GM21717 (cell line): Measurements from ENCODE around the gene HRAS.
"Not testable (repeated sequence)": the region's sequence is repeated elsewhere in the genome, so short reads cannot be mapped to it uniquely, and the experiment has no call there.

Source experiments
- ATAC-seq: cut with Tn5 transposase; IDR thresholded peaks from one replicate; pipeline ENCODE4 v1.9.1; 2021; ENCODE audit warnings: mild to moderate bottlenecking, moderate library complexity; ENCODE audit not compliant: unreplicated experiment

The HRAS gene

DNA sequence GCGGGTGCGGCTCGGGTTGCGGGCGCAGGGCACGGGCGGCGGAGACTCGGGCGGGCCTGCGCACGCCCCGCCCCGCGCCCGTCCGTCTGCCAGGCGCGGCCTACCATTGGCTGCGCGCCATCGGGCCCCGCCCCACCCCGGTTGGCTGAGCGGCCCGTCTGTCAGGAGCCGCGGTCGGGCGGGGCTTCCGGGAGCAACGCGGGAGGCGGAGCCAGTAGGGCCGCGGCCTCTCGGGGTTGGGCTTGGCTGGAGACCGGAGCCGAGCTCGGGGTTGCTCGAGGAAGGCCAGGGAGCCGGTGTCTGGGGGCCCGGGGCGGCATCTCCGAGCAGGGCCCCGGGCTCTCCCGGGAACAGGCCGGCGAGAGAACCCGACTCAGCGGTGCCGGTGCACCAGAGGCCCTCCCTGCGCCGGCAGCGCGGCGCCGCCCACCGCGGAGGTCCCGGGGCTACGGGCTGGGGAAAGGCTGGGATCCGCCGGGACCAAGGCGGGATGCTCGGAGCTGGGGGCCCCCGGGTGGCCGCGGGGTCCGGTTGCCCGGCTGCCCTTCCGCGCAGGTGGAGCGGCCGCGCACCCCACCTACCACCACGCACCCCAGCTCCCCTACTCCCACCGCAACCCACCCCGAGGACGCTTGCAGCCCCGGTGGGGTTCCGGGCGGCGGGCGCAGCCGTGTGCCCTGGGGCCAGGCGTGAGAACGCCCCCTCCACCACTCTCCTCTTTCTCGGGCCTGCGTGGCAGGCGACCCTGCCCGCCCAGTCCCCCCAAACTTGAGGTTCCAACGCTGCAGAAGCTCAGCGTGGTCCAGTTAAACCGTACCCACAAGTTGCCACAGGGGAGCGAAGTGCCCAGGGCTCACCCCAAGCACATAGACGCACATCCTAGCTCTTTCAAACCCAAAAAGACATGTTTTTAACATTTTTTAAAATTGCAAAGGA, at the start of gene HRAS:
Gene HRAS (minus strand): TSS at position 58 of the 936 bp plus-strand sequence.
- ATAC-seq, result peak; percentile 61

DNA sequence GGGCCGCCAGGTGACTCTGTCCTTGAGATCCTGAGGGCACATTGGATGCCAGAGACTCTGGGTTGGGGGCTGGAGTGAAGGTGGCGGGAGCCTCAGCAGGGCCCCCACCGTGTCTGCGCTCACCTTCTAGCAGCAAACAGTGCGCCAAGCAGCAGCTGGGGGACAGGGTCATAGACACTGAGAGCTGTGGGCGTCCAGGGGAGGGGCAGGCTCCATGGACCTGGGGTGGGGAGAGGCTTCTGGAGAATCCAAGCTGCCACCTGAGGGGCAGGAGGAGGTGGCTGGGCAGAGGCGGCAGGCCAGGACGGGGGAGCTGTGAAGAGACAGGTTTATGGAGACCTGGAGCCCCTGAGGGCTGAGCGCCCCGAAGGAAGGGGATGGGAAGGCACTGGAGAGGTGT, 48.9 kb upstream of the HRAS start:
- ATAC-seq, result no peak

DNA sequence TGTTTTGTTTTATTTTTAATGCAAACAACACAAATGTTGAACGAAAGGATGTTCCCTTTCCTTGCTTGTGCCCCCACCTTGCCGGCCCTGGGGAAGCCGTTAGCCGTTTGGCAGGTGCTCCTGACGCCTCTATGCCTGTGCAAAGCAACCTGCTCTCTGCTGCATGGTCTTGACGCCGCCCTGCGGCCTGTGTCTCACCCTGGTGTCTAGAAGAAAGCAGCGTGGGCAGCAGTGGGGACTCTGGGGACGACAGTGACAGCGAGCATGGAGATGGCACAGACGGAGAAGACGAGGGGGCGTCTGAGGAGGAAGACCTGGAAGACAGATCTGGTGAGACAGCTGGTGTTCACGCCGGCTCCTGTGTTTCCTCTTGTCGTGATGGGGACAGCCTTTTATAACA, 46.4 kb upstream of the HRAS start:
- no peak for ATAC-seq

DNA sequence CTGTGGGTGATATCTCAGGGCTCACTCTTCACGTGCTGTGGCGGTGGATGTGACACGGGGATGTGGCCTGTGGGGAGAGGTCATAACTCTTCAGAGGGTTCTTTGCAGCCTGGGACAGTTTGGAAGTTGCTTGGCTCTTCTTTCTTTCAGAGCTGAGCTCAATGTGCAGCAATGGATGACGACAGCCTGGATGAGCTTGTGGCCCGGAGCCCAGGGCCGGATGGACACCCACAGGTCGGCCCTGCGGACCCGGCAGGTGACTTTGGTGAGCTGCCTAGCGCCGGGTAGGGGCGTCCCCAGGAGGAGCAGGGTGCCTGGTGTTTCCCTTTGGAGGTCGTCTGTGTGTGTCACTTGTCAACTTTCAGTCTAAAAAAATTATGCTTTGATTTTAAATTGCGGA, 46.0 kb upstream of the HRAS start:
- no peak for ATAC-seq

DNA sequence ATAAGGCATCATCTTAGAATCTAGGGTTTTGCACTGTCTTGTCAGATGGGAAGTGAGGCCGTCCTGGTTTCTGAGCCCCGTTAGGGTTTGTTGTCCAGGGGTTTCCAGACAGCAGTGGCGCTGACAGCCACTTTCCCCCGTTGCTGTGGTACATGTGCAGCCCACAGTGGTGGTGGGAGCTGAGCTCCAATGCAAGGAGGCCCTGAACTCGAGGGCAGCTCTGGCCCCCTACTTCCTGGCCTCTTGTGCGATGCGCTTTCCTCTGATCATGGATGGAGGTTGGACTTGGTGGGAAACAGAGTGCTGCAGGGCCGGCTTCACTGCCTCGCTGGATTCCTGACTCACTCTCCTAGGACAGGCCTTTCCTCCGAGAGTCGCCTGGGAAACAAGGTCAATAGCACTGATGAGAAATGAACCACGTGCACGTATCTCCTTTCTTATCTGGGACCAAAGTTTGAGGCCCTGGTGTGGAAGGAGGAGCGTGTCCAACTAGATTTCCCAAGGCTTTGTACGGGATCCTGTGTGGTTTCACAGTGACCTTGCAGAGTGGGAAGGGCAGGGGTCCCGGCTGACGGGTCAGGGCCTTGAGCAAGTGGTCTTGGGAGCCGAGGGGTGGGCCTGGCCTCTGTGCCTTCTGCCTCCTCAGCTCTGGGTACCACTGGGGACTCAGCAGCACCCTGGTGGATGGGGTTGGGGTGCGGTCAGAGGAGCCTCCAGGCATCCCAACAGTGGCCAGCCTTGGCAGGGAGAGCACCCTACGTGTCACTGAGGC, 44.6 kb upstream of the HRAS start:
- no peak for ATAC-seq

DNA sequence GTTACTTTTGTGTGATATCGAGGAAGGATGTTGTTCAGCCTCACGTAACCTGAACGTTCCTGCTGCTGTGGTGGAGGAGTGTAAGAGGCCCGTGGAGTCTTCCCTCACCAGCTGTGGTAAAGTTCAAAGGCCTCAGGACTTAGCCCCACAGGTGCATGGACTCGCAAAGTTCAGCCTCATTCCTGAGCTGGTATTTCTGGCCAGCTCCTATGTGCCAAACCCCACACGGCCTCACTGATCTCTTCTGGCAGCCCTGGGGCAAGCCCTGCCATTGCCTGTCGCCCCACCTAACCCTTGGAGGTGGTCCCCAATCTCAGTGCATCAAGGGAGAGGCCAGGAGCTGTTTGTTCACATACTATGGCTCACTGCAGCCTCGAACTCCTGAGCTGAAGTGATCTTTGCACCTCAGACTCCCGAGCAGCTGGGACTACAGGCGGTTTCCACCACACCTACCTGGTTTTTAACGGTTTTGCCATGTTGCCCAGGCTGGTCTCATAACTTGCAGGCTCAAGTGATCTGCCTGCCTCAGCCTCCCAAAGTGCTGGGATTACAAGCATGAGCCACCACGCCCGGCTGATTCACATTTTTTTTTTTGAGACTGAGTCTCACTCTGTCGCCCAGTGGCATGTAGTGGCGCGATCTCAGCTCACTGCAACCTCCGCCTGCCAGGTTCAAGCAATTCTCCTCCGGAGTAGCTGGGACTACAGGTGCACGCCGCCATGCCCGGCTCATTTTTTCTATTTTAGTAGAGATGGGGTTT, 43.1 kb upstream of the HRAS start:
- no peak for ATAC-seq

DNA sequence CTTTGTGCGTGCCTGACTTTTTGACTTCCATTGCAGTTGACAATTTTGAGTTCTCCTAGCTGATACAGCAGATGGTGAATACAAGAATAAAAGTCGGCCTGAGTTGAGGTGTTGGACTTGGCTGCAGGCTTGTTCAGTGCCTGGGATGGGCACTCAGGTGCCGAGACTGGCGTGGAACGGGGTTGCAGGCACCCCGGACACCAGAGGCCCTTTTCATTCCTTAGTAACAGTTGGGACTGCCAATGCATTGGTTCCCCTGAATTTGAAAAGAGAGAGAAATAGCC, 42.2 kb upstream of the HRAS start:
- no peak for ATAC-seq

DNA sequence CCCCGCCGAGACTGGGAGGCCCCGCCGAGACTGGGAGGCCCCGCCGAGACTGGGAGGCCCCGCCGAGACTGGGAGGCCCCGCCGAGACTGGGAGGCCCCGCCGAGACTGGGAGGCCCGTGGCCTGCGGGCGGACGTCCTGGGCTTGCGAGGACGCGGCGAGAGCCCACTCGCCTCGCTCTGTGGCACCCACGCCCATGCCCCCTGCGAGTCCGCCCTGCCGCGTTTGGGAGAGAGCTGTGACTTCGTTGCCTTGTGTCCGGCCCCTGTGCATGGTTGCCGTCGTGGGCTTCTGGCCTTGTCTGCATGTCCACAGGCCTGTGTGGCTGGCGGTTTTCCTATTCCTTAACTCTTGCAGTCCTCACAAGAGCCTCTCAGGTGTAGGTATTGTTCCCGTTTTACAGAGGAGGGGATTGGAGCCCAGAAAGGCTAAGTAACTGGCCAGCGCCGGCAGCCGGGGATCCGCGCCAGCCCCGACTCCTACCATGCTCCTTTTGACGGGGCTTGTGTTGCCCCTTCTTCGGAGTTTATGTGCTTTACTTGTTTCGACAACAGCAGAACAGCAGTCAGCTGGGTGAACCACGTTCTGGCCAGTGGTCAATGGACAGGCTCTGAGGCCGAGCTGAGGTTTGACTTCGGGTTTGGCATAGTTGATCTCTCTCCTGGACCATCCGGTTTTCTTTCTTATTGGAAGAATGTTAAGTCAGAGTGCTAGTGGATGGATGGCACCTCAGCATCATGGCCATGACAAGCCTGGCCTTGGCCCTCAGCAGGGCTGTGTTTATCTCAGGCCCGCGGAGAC, 41.6 kb upstream of the HRAS start:
- ATAC-seq, result no peak

DNA sequence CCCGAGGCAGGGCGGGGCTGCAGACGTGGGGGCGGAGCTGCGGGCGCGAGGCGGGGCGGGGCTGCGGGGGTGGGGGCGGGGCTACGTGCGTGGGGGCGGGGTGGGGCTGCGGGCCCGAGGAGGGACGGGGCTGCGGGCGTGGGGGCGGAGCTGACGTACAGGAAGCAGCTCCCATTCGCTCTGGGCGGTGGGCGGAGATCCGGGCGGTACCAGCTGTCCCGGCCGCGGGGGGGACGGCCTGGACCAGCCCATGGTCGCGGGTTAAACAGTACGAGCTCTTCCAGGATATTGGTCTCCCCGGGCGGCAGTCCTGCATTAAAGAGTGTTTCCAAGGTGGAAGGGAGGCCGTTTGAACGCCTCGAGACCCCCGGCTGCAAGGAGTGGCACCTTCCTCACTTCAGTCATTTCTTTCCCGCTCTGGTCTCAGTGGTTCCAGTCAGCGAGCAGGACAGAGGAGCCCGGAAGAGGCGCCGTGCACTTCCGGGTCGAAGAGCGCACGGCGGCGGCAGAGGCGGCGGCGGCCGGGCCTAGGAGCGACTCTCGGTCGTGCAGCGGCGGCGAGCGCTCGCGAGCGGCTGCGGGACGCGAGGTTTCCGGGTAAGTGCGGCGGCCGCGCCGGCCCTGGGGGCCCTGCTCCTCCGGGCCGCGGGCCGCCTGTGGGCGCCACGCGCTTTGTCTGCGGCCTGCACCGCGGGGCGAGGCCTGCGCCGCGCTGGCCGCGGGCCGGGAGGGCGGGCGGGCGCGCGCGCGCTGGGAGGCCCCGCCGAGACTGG, 40.8 kb upstream of the HRAS start, which contains the start of gene PHRF1:
Gene PHRF1 (plus strand): TSS at position 475 of the 773 bp plus-strand sequence. CDS start 5,043 bp downstream, outside the sequence.
- ATAC-seq, result peak; percentile 68

DNA sequence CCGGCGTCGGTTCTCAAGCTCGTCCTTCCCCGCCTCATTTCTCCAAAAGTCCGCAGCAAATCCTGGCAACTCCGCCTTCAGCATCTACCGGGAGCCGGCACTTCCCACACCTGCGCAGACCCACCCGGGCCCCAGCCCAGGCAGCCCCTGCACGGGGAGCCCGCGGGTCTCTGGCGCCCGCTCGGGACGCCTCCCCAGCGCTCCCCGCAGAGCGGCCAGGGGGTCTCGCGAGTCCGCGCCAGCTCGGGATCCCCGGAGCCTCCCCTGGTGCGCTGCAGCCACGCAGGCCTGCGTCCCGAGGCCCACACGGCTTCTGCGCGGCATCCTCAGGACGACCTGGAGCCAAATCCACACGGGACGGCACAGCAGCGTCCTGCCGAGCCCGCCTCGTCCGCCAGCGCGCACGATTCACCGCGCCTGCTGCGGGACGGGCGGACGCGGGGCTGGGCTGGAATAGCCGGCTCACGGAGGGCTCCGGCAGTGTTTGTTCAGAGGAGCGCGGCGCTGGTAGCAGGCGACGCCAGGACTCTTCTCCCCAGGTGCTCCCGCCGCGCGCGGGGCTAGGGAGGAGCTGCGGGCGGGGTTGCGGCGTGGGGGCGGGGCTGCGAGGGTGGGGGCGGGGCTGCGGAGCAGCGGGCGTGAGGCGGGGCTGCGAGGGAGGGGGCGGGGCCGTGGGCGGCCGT, 40.1 kb upstream of the HRAS start:
- peak; percentile 28 for ATAC-seq

DNA sequence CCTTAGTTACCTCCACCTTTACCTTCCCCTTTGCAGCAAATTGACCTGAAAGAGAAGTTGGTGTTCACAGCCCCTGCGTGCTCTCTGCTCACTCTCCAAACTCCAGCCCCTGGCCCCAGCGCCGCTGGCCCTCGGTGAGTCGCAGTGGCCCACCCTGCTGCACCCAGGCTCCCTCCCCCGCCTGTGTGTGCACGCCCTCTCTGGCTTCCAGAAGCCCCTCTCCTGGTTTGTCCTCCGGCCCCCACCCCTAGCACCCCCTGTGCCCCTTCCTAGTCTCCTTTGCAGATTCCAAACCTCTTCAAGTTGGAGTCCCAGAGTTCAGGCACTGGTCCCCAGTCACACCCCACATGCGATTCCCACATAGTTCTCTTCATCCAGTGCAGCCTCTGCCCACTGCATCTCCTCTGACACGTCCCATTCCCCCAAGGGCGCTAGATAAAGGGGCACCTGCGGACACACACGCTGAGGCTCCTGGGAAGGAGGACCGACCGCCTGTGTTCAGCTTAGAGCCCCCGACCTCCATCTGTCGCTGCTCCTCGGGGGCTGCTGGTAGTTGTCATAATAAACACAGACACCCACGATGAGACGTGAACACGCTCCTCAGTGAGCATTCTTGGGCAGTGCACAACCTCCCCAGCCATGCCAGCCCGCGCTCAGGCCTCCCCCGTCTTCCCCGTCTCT, 39.4 kb upstream of the HRAS start:
- no peak for ATAC-seq

DNA sequence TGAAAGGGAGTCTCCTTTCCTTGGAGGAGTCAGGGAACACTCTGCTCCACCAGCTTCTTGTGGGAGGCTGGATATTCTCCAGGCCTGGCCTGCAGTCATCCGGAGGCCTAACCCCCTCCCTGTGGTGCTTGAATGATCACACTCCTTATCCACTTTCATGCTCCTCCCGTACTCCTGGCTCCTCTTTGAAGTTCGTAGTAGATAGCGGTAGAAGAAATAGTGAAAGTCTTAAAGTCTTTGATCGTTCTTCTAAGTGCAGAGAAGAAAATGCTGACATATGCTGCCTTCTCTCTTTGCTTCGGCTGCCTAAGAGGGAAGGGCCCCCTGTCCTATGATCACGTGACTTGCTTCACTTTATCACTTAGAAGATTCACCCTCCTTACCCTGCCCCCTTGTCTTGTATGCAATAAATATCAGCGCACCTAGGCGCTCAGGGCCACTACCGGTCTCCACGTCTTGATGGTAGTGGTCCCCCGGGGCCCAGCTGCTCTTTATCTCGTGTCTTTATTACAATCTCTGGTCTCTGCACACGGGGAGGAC, 38.7 kb upstream of the HRAS start:
- not testable (repeated sequence) for ATAC-seq

DNA sequence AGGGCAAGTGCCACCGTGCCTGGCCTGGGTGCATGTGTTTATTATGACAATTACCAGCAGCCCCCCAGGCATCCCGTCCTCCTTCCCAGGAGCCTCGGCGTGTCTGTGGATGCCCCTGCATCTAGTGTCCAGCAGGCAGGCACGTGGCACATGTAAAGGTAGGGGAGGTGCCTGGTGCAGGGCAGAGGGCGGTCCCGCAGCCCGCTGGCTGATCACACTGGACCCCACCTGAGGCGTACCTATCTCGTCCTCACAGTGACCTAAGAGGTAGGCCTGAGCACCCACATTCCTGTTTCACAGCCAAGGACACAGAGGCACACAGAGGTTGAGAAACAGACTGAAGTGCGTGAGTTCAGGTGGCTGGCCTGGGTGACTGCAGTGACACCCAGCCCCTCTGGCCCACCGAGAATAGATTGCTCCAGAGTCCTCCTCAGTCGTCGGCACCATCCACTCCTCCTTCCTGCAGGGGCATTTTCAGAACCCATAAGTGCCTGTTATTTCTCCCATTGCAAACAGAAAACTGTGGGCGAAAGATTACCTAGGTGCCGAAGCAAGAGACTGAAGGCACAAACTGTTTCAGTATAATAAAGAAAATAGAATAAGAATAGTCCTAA, 37.9 kb upstream of the HRAS start:
- ATAC-seq, result no peak

DNA sequence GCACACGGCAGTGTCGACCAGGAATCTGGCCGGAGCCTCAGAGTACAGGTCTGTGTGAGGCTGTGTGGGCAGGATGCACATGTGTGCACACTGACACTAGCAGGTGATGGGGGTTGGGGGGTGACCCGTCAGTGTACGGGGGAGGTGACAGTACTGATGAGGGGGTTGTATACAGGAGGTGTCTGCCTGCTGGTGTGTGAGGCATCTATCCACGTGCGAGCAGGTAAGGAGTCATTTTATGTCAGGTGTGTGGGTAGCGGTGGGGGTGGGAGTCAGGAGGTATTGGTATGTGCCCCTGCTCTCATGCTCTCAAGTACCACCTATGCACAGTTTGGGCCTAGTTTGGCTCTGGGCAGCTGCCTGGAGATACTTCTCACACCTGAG, 36.4 kb upstream of the HRAS start:
- no peak for ATAC-seq

DNA sequence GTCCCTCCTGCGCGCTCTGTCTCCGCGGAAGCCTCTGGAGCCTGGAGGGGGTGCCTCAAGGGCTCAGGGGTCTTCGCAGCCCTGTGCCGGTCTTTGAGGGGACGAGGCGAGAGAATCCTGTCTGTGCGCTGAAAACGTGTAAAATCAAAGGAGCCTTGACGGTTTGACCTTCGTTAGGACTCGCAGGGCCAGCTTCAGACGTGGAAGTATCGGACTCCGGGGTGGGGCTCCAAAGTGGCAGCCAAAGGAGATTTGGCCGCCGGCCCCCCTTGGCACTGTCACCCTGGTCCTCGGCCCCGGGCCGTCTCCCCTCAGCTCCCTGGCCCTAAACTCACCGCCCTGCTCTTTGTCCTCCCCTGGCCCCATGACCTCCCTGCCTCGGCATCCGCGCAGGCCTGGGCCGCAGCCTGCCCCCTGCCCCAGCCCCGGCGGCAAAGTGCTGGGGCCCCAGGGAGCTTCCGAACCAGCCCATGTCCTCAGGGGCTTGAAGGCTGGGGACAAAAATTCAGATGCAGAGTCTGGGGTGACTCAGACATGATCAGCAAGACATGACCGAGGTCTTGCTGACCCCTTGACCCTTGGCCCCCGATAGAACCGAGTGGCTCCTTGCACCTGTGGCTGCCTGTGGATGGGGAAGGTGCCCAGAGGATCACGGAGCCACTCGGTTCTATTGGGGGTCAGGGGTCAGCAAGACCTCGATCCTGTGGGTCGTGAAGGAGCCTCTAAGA, 33.9 kb upstream of the HRAS start:
- no peak for ATAC-seq

DNA sequence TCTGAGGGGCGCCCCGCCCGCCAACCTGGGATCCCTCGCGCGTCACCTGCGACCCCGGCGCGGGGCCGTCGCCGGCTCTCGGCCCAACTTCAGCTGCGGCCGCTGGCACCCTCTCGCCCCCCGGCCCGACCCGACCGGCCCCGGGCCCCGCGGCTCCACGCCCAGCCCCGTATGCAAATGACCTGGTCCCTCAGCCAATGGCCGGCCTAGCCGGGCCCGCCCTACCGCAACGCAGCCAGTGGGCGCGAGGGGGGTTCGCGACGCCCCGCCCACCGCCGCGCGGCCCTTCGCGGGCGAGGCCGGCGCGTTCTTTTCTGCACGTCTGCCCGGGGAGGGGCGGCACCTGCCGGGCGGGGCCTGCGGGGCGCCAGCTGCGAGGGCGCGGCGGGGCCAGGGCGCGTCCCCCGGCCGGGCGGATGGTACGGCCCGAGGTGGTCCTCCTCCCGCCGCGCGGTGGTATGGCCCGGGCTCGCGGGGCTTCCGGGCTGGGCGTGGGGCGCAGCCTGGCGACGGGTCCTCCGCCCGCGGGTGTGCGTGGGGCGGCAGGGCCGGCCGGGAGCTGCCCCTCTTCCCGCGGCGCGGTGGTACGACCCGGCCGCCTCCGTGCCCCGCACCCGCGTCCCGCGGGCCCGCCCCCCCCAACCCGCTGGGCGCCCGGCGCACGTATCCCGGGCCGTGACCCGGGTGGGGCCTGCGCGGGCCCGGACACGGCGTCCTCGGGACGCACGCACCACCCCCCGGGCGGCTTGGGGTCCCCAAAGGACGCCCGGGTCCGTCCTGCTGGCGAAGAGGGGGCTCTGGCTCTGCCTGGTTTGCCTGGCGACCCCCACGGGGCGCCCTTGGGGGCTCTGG, 33.2 kb upstream of the HRAS start:
- peak; percentile 73 for ATAC-seq
